PC-9 (cell line): Measurements from ENCODE around the gene ZNF880.

Experiments used
- CTCF ChIP-seq: fragments of 200-600 bp; sonication (generic); conservative IDR thresholded peaks from 2 replicates; pipeline ENCODE4 v1.6.1; 2017; ENCODE audit warnings: mixed run types, antibody characterized with exemption, mild to moderate bottlenecking, moderate library complexity
- EZH2 ChIP-seq: fragments of 200-600 bp; sonication (generic); IDR thresholded peaks from 2 replicates; pipeline ENCODE4 v1.8.0; 2017; ENCODE audit warnings: antibody characterized with exemption, low read depth

GRCh38 chr19:52391135-52391534 lies 21.4 kb downstream of the ZNF880 start:
- TF ChIP-seq CTCF (no peak), EZH2 (no peak)
